Activated naive CD4-positive, alpha-beta T cell (primary cell): ENCODE results near the gene LZTS3.
"Not testable (repeated sequence)": the region's sequence is repeated elsewhere in the genome, so short reads cannot be mapped to it uniquely, and the experiment has no call there.

Experiments
- DNase-seq, 4 experiments: peaks; one replicate each; lab custom pipeline; 2025; lab: John Stamatoyannopoulos, UW

The LZTS3 gene

DNA sequence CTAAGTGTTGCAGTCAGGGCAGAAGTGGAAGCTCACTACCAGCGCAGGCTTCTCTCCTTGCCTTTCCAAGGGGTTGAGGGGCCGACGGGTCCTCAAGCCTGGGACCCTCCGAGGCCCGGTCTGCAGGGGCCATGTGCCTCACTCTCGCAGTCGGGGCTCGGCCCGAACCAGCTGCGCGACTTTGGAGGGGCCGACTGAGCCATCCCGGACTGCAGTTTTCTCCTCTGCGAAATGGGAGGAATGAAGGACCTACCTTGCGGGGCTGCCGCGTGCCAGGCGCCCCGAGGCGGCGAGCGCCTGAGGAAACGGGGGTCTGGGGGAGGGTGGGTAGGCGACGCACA is 5.6 kb downstream of the LZTS3 start:
- DNase-seq = no peak

DNA sequence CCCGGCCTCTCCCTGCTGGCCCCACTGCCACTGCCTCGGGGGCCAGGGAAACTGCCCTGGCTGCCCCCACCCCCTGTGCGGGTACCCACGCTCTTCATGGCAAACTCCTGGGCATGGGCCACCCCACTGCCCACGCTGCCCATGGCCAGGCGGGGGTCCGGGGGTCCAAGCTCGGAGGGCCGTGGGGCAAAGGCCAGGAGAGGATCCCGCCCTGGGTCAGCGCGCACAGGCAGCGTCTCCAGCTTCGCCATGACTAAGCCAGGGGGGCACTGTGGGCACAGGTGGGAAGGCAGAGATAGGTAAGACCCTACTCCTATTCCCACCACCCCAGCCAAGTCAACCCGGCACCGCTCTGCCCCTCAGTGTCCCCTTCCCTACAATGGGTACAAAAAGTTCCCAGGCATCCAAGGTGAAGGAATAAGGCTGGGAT is 6.4 kb downstream of the LZTS3 start:
- no peak for DNase-seq

- DNase-seq = no peak
Observed at GRCh38 chr20:3166338-3166912, 6.9 kb downstream of the LZTS3 start.

DNA sequence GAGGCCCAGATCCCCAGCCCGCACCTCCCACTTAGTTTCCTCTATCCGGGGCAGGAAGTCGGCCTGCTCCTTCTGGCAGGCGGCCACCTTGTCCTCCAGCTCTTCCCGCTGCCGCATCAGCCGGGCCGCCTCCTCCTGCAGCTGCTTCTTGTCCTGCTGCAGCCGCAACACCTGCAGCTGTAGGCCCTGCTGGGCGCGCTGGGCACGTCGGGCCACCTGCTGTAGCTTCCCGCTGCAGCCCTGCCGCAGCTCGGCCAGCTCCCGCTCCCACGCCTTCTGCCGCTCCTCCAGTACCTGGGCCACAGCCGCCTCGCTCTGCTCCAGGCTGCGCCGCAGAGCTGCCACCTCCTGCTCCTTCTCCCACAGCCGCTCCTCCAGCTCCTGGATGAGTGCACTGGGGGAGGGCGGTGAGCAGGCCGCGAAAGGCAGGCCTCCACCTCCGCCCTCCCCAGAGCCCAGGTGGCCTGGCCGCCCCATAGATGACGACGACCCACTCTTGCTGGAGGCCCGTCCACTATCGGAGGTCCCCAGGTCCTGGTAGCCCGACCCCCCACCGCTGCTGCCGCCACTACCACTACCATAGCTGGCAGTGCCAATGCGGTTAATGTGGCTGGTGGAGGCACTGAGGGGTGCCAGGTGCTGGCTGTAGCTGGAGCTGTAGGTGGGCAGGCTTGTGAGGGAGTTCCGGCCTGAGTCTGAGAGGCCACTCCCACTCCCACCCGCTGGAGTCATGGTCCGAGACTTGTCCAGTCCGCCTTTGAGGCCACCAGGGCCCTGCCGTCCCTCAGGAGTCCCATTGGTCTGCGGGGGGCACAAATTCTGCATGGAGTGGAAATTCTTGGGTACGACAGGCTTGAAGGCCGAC is 7.6 kb downstream of the LZTS3 start:
- DNase-seq = no peak

- DNase-seq = no peak
Observed at GRCh38 chr20:3164763-3165410, 8.5 kb downstream of the LZTS3 start.

- no peak for DNase-seq
Observed at GRCh38 chr20:3164043-3164762, 9.1 kb downstream of the LZTS3 start.

GRCh38 chr20:3163099-3164042 is 10.0 kb downstream of the LZTS3 start:
- DNase-seq = no peak

- DNase-seq = no peak
Observed at GRCh38 chr20:3162080-3162611, 11.2 kb downstream of the LZTS3 start.

- DNase-seq = no peak
Observed at GRCh38 chr20:3161316-3162079, 11.9 kb downstream of the LZTS3 start.

- no peak for DNase-seq
Observed at GRCh38 chr20:3160418-3160817, 12.9 kb downstream of the LZTS3 start.

DNA sequence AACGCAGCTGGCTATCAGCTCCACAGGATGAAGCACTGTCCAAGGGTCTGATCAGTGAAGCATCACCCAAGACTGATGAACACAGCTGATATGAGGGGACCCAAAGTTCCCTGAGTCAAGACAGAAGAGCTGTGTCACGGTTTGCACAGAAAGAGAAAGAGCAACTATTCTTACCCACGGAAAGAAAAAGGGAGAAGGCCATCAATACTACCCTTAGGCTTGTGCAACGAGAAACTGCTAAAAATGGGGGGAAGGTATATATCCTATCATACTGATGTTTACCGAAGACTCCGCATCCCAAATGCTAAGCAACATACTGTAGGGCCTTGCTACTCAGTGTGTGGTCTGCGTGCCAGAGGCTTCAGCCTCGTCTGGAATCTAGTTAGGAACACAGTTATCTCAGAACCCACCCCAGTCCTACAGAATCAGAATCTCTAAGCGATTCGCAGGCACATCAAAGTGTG is 14.3 kb downstream of the LZTS3 start:
- no peak for DNase-seq

DNA sequence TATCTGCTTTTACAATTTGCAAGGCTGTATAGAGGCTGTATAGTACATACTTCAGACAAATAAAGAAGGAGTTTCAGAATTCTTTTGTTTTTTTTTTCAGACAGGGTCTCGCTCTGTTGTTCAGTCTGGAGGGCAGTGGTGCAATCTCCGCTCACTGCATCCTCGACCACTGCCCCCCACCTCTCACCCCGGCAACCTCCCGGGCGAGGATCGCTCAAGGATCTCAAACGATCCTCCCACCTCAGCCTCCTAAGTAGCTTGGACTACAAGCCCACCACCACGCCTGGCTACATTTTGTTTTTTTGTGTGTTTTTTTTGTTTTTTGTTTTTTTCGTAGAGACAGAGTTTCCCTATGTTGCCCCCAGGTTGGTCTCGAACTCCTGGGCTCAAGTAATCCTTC is 15.5 kb downstream of the LZTS3 start:
- no peak for DNase-seq

GRCh38 chr20:3156811-3157619 is 16.3 kb downstream of the LZTS3 start:
- DNase-seq = no peak

- not testable (repeated sequence) for DNase-seq
Observed at GRCh38 chr20:3152057-3152644, 21.2 kb downstream of the LZTS3 start.

- no peak for DNase-seq
Observed at GRCh38 chr20:3150908-3151307, 22.4 kb downstream of the LZTS3 start.

- DNase-seq = no peak
Observed at GRCh38 chr20:3146732-3147341, 26.5 kb downstream of the LZTS3 start.

DNA sequence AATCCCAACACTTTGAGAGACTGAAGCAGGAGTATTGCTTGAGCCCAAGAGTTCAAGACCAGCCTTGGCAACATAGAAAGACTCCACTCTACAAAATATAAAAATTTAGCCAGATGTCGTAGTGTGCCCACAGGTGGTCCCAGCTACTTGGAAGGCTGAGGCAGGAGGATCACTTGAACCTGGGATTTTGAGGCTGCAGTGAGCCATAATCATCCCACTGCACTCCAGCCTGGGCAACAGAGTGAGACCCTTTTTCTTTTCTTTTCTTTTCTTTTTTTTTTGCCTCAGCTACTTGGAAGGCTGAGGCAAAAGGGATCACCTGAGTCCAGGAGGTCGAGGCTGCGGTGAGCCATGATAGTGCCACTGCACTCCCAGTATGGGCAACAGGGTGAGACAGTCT is 31.6 kb downstream of the LZTS3 start:
- DNase-seq = no peak

DNA sequence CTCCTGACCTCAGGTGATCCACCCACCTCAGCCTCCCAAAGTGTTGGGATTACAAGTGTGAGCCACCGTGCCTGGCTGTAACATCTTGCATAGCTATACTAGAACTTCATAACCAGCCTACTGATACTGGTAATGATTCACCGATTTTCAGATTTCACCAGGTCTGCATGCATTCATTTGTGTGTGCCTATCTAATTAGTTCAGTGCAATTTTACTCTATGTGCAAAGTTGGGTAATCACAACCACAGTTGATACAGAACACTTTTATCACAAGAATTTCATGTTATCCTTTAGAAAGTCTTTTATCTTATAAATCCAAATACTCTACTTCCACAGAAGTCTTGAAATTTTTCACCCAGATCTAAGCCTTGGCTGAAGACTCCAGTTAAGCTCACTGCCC is 35.9 kb downstream of the LZTS3 start:
- no peak for DNase-seq
